ENCODE results near the gene SELENOS.

Gene SELENOS

GRCh38 chr15:101277038-101277822, at the start of gene SELENOS:
Gene SELENOS, minus strand, starts transcription at chr15:101277485. Its CDS starts 68 bp downstream, at chr15:101277417.
- no peak for TF ChIP-seq ZNF274 (IDR thresholded peaks at IDR 0.05; ENCODE audit: low read depth, low read length)
- H3K4me3 ChIP-seq (ENCODE audit: low read length): peak within 1 kb of the TSS; percentile 97

GRCh38 chr15:101326462-101327146, 49.3 kb upstream of the SELENOS start:
- no peak overlapping the region for H3K4me3 ChIP-seq (ENCODE audit: low read length)
- no peak for TF ChIP-seq ZNF274 (IDR thresholded peaks at IDR 0.05; ENCODE audit: low read depth, low read length)

GRCh38 chr15:101326026-101326315, 48.7 kb upstream of the SELENOS start:
- no peak for TF ChIP-seq ZNF274 (IDR thresholded peaks at IDR 0.05; ENCODE audit: low read depth, low read length)
- no peak overlapping the region for H3K4me3 ChIP-seq (ENCODE audit: low read length)

- no peak for TF ChIP-seq ZNF274 (IDR thresholded peaks at IDR 0.05; ENCODE audit: low read depth, low read length)
These were observed 48.2 kb upstream of the SELENOS start for GRCh38 chr15:101325263-101326025.

GRCh38 chr15:101324524-101325177, 47.4 kb upstream of the SELENOS start:
- TF ChIP-seq ZNF274 (IDR thresholded peaks at IDR 0.05; ENCODE audit: low read depth, low read length): no peak
- no peak overlapping the region for H3K4me3 ChIP-seq (ENCODE audit: low read length)

More at GRCh38 chr15:101325263-101326025, 48.2 kb upstream of the SELENOS start:
- H3K4me3 ChIP-seq (ENCODE audit: low read length): no peak overlapping the region

- no peak for TF ChIP-seq ZNF274 (IDR thresholded peaks at IDR 0.05; ENCODE audit: low read depth, low read length)
- H3K4me3 ChIP-seq (ENCODE audit: low read length): no peak overlapping the region
These were observed 46.7 kb upstream of the SELENOS start for GRCh38 chr15:101323793-101324523.

- TF ChIP-seq ZNF274 (IDR thresholded peaks at IDR 0.05; ENCODE audit: low read depth, low read length): no peak
These were observed 45.7 kb upstream of the SELENOS start for GRCh38 chr15:101322854-101323477.

GRCh38 chr15:101322016-101322695, 44.9 kb upstream of the SELENOS start:
- H3K4me3 ChIP-seq (ENCODE audit: low read length): no peak overlapping the region

More at GRCh38 chr15:101322854-101323477, 45.7 kb upstream of the SELENOS start:
- H3K4me3 ChIP-seq (ENCODE audit: low read length): no peak overlapping the region

GRCh38 chr15:101320501-101321052, 43.3 kb upstream of the SELENOS start:
- no peak for TF ChIP-seq ZNF274 (IDR thresholded peaks at IDR 0.05; ENCODE audit: low read depth, low read length)
- peak overlapping the region; percentile 19; the same call in 1 of the 2 replicates for H3K4me3 ChIP-seq (ENCODE audit: low read length)

More at GRCh38 chr15:101322016-101322695, 44.9 kb upstream of the SELENOS start:
- no peak for TF ChIP-seq ZNF274 (IDR thresholded peaks at IDR 0.05; ENCODE audit: low read depth, low read length)

- H3K4me3 ChIP-seq (ENCODE audit: low read length): no peak overlapping the region
- TF ChIP-seq ZNF274 (IDR thresholded peaks at IDR 0.05; ENCODE audit: low read depth, low read length): no peak
These were observed 41.6 kb upstream of the SELENOS start for GRCh38 chr15:101318839-101319238.

GRCh38 chr15:101318147-101318819, 41.0 kb upstream of the SELENOS start:
- no peak overlapping the region for H3K4me3 ChIP-seq (ENCODE audit: low read length)
- TF ChIP-seq ZNF274 (IDR thresholded peaks at IDR 0.05; ENCODE audit: low read depth, low read length): no peak

Measured in GM08714 (cell line).